OCI-LY7 (cell line): Measurements from ENCODE around the gene ABCD3. TPM values are rescaled to one million over a fixed set of nuclear protein-coding genes. Genes with fewer than 3 reads are reported as not detected.

ENCODE experiments used
- BruUV-seq: library from RNA; stranded (reverse); fragments of 400-500 nt; replicated peaks from 2 replicates; lab custom pipeline; 2021; lab: Mats Ljungman, UMichigan
- CTCF ChIA-PET: fragments of 300-600 bp; sonication (Branson Sonifier 250); formaldehyde crosslinking; loops from one replicate; lab custom pipeline; 2022; ENCODE audit warnings: antibody characterized with exemption; ENCODE audit not compliant: unreplicated experiment; lab: Charles Lee
- POLR2A ChIA-PET: fragments of 300-600 bp; sonication (Branson Sonifier 250); formaldehyde crosslinking; loops from one replicate; lab custom pipeline; 2022; ENCODE audit warnings: antibody characterized with exemption; lab: Charles Lee
- DNase-seq: peaks from one replicate; pipeline ENCODE4 v3.0.0-alpha.2; 2015; ENCODE audit warnings: low spot score
- H2AFZ ChIP-seq: fragments of 200-600 bp; sonication (generic), shearing (Covaris generic); 2 replicates; pipeline ENCODE4 v1.6.1; 2014; ENCODE audit warnings: mild to moderate bottlenecking, antibody characterized with exemption, low read length, moderate library complexity
- H3K27ac ChIP-seq: fragments of 200-600 bp; sonication (generic); 2 replicates; pipeline ENCODE4 v1.5.1; 2014; ENCODE audit warnings: mixed run types, low read depth, mild to moderate bottlenecking, moderate library complexity, low read length, inconsistent platforms; ENCODE audit not compliant: poor library complexity, severe bottlenecking
- H3K36me3 ChIP-seq: fragments of 200-600 bp; sonication (generic); 2 replicates; pipeline ENCODE4 v1.6.1; 2014; ENCODE audit warnings: mild to moderate bottlenecking, antibody characterized with exemption, low read length, moderate library complexity, mixed read lengths; ENCODE audit not compliant: insufficient read depth
- H3K4me1 ChIP-seq: fragments of 200-600 bp; sonication (generic); 2 replicates; pipeline ENCODE4 v1.5.1; 2014; ENCODE audit warnings: mild to moderate bottlenecking, low read length; ENCODE audit not compliant: insufficient read depth, poor library complexity, severe bottlenecking
- H3K4me2 ChIP-seq: fragments of 200-600 bp; sonication (generic); 2 replicates; pipeline ENCODE4 v1.6.1; 2014; ENCODE audit warnings: mild to moderate bottlenecking, low read length
- H3K4me3 ChIP-seq: fragments of 200-600 bp; sonication (generic); 2 replicates; pipeline ENCODE4 v1.5.1; 2014; ENCODE audit warnings: mild to moderate bottlenecking, low read depth, low read length; ENCODE audit not compliant: poor library complexity, severe bottlenecking
- H3K79me2 ChIP-seq: fragments of 200-600 bp; sonication (generic); 2 replicates; pipeline ENCODE4 v1.6.1; 2016; ENCODE audit warnings: low read depth, mild to moderate bottlenecking, low read length, moderate library complexity, mixed read lengths; ENCODE audit not compliant: insufficient read depth
- H3K9me2 ChIP-seq: fragments of 200-600 bp; sonication (generic); 2 replicates; pipeline ENCODE4 v1.6.1; 2016; ENCODE audit warnings: mild to moderate bottlenecking, low read length, mixed read lengths; ENCODE audit not compliant: insufficient read depth
- H3K9me3 ChIP-seq: fragments of 200-600 bp; sonication (generic); 2 replicates; pipeline ENCODE4 v1.6.1; 2014; ENCODE audit warnings: mild to moderate bottlenecking, mixed run types, low read length, mixed read lengths
- H4K20me1 ChIP-seq: fragments of 200-600 bp; sonication (generic); 2 replicates; pipeline ENCODE4 v1.6.1; 2014; ENCODE audit warnings: mild to moderate bottlenecking, antibody characterized with exemption, low read length, moderate library complexity, mixed read lengths; ENCODE audit not compliant: insufficient read depth
- EZH2phosphoT487 ChIP-seq: fragments of 200-600 bp; sonication (generic); IDR thresholded peaks from 2 replicates; pipeline ENCODE4 v1.6.1; 2018; ENCODE audit warnings: low read depth, borderline replicate concordance, mild to moderate bottlenecking, mixed run types, antibody characterized with exemption, low read length, moderate library complexity, mixed read lengths
- intact Hi-C: fragments of 100-400 bp; cut with micrococcal nuclease; formaldehyde crosslinking; loops from one replicate; pipeline ENCODE4 v1.10.0; 2022; ENCODE audit not compliant: unreplicated experiment
- total RNA-seq, 2 experiments: library from RNA; depleted of rRNA in 1 of 2; stranded (reverse); fragments of >200 nt in 1 of 2; shearing (Covaris generic) in 1 of 2; gene quantifications; 2 replicates each; pipeline ENCODE4 v1.2.3, GENCODE V29; 2014 to 2022
- TF ChIP-seq, protein P1 (sequence below): fragments of 200-600 bp; sonication (generic); conservative IDR thresholded peaks from 2 replicates; pipeline ENCODE4 v1.5.1; 2014; ENCODE audit warnings: mild to moderate bottlenecking, antibody characterized with exemption, low read length, moderate library complexity, mixed read lengths

ABCD3 gene
- total RNA-seq, 2 experiments from 2014 or later: 18.3 to 33.8 TPM

DNA sequence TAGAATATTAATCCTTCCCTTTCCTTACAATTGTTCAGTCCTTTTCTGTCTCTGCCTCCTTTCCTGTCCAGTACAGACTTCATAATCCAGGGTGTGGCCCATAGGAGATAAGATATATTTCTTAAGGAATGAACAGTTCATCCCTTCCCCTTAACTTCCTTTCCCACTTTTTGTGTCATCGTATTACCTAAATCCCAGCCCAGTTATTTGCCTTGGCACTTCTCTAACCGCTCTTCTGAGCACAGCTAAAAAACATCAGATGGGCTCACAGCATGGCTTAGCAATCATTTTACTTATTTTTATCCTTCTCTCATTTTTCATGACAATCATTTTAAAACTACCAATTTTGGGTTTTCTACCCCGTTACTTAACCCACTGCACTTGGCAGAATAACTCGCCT, 83.7 kb downstream of the ABCD3 start:
- H3K36me3 ChIP-seq: peaks cover 34% of the 10 kb centered on the region
- no peaks in the 10 kb centered on the region for H3K79me2 ChIP-seq
- H3K27ac ChIP-seq: no peak overlapping the region
- no peak overlapping the region for H3K4me3 ChIP-seq
- ChIA-PET POLR2A (interaction anchor here (1.2 to 1.5 kb wide), 2 partner anchors 12 to 15 kb away, joined by 5 read pairs; no protein-coding TSS in a partner anchor), CTCF (no interaction called here)
- TF ChIP-seq, protein P1, sequence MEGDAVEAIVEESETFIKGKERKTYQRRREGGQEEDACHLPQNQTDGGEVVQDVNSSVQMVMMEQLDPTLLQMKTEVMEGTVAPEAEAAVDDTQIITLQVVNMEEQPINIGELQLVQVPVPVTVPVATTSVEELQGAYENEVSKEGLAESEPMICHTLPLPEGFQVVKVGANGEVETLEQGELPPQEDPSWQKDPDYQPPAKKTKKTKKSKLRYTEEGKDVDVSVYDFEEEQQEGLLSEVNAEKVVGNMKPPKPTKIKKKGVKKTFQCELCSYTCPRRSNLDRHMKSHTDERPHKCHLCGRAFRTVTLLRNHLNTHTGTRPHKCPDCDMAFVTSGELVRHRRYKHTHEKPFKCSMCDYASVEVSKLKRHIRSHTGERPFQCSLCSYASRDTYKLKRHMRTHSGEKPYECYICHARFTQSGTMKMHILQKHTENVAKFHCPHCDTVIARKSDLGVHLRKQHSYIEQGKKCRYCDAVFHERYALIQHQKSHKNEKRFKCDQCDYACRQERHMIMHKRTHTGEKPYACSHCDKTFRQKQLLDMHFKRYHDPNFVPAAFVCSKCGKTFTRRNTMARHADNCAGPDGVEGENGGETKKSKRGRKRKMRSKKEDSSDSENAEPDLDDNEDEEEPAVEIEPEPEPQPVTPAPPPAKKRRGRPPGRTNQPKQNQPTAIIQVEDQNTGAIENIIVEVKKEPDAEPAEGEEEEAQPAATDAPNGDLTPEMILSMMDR: no peak
- no peak overlapping the region for H2AFZ ChIP-seq
- intact Hi-C loops: no loop called here
- BruUV-seq: no TSS peak
- H3K4me1 ChIP-seq: no peaks in the 10 kb centered on the region
- H3K9me3 ChIP-seq: no peaks in the 10 kb centered on the region
- H4K20me1 ChIP-seq: no peaks in the 10 kb centered on the region
- H3K4me2 ChIP-seq: no peak overlapping the region
- no peaks in the 10 kb centered on the region for H3K9me2 ChIP-seq
- DNase-seq: no peak

DNA sequence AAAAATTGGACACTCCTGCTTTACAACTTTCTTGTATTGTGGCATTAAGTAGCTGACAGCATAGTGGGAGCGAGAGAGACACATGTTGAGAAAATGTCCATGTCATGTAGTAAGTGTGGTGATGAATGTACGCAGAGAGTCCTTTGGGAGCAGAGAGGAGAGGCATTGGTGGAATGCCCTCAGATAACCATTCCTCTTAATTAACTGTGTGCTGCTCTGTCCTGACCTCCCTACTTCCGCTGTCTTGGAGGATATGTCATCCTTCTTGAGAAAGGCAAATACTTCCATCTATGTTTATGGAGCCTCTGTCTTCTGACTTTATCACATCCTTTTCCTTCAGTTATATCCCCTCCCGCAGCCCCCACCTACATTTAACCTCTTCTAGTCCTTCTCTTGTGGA, 85.0 kb downstream of the ABCD3 start:
- Histone ChIP-seq H3K27ac (no peak overlapping the region), H3K36me3 (peaks cover 32% of the 10 kb centered on the region), H3K9me2 (no peaks in the 10 kb centered on the region), H4K20me1 (no peaks in the 10 kb centered on the region), H3K4me1 (no peaks in the 10 kb centered on the region), H2AFZ (no peak overlapping the region), H3K4me3 (no peak overlapping the region), H3K79me2 (no peaks in the 10 kb centered on the region), H3K9me3 (no peaks in the 10 kb centered on the region), H3K4me2 (no peak overlapping the region)
- POLR2A ChIA-PET: interaction anchor here (1.2 to 1.5 kb wide), 2 partner anchors 11 to 13 kb away, joined by 5 read pairs; no protein-coding TSS in a partner anchor
- CTCF ChIA-PET: no interaction called here
- TF ChIP-seq, protein P1: no peak
- TF ChIP-seq EZH2phosphoT487: no peak
- no TSS peak for BruUV-seq
- DNase-seq: no peak
- intact Hi-C loops: no loop called here

DNA sequence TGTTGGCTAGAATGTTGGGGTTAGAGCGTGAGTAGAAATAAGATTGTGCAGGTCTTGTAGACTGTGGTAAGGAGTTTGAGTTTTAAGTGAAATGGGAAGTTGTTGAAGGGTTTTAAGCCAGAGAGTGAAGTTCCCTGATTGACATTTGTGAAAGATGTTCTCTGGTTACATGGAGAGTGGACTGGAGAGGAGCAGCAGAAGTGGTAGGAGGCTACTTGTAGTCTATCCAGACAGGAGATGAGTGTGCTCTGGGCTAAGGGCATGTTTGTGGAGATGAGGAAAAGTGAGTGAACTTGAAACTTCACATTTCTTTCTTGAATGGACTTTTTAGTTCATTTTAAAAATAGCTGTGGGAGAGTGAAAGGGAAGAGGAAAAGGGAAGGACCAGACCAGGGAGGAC, 86.4 kb downstream of the ABCD3 start:
- Histone ChIP-seq H2AFZ (no peak overlapping the region), H3K36me3 (peaks cover 19% of the 10 kb centered on the region), H3K9me3 (no peaks in the 10 kb centered on the region), H3K9me2 (no peaks in the 10 kb centered on the region), H3K4me1 (no peaks in the 10 kb centered on the region), H4K20me1 (no peaks in the 10 kb centered on the region), H3K79me2 (no peaks in the 10 kb centered on the region), H3K4me2 (no peak overlapping the region), H3K27ac (no peak overlapping the region), H3K4me3 (no peak overlapping the region)
- DNase-seq: no peak
- BruUV-seq: no TSS peak
- ChIA-PET CTCF (no interaction called here), POLR2A (interaction anchor here (0.7 kb wide), 1 partner anchor 17 kb away, joined by 6 read pairs; no protein-coding TSS in a partner anchor)
- intact Hi-C loops: no loop called here
- TF ChIP-seq EZH2phosphoT487: no peak
- TF ChIP-seq, protein P1: no peak
